Activated T-cell treated with anti-CD3 and anti-CD28 coated beads, Interleukin-2, amount 50 U/mL, for 1 hour (primary cell): ENCODE measurements around the gene GPATCH11.

Experiments
- DNase-seq: peaks from one replicate; pipeline ENCODE4 v3.0.0-alpha.2; 2020

The GPATCH11 gene

DNA sequence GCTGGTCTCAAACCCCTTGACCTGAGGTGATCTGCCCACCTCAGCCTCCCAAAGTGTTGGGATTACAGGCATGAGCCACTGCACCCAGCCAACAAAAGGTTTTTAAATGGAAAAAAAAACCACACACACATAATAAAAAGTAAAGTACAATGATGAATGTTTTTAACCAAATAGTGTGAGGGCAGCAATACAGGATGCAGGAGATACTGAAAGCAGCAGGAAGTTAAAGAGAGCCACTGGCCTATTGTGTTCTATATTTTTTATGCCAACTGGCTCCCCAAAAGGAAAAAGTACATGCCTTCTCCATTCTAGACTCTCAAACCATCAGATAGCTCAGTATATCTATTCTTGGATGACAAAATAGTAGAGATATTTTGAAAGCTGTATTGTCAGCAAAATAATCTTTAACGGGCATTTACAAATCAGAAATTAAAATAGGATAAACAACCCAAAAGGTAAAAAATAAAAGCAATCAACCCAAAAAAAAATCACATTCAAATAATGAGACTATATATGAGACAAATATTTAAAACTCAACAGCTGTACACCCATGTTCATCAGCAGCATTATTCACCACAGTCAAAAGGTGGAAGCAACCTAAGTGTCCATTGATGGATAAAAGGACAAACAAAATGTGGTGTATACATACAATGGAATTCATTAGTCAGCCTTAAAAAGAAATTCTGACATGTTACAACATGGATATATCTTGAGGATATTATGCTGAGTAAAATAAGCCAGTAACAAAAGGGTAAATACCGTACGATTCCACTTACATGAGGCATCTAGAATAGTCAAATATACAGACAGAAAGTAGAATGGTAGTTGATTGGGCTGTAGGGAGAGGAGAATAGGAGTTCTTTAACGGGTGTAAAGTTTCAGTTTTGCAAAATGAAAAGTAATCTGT is 26.2 kb downstream of the GPATCH11 start:
- no peak for DNase-seq

DNA sequence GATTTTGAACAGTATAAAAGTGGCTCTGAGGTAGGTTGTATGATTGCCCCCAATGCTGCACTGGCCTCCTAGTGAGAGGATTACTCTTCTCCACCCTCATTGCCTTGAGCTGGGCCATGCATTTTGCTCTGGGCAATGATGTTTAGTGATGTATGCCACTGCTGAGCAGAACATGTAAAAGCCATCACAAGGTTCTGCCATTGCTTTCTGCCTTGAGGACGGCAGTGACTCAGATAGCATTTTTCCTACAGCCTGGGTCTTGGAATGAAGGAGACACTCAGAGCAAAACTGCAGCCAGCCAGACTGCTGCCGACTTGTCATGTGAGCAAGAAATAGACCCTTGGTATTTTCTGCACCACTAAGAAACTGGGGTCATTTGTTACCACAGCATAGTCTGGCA is 27.6 kb downstream of the GPATCH11 start:
- DNase-seq = no peak

DNA sequence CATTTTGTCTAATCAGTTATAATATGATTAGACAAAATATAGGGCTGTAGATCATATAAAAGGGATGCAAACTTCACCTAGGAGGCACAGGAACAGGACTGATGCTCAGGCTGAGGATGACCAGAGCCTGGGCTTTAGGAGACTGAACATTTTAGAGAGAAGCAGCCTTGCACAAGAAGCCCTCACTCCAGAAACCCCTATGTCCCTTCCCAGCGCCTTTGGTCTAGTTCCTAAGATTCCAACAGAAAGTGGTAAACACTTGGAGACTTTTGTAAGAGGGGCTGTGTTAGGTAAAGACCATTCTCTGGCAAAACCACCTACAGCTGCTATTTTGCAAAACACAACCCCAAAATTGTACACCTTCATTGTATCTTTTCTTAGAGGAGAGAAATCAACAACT is 33.2 kb downstream of the GPATCH11 start:
- DNase-seq = no peak

DNA sequence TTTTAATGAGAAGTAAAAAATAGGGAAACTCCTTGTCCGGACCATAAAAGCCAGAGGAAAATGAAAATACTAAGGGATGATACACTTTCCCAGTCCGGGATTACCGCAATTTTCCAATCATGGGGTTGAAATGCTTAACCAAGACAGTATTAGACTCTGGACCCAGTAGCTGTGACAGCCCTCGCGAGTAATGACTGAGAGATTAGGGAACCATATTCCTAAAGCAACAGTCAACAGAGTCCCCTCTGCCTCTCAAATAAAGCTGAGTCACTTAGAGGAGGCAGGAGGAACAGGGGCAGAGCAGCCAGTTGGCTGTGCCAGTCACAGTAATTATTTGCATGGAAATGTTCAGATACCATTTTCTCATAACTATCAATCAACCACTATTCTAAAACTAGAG is 34.8 kb downstream of the GPATCH11 start:
- no peak for DNase-seq

DNA sequence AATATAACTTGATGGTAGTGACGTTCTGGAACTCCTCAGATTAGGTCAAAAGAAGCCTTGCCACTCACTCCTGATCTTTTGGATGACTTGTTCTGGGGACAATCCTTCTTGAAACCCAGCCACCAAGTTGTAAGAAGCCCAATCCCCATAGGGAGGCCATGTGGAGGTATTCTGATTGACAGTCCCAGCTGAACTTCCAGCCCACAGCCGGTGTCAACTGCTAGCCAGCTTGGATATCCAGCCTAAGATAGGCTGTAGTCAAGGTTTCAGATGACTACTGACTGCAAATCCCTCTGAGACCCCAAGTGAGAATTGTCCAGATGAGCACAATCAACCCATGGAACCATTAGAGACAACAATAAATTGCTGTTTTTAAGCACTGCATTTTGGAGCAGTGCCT is 41.1 kb downstream of the GPATCH11 start:
- DNase-seq = no peak

DNA sequence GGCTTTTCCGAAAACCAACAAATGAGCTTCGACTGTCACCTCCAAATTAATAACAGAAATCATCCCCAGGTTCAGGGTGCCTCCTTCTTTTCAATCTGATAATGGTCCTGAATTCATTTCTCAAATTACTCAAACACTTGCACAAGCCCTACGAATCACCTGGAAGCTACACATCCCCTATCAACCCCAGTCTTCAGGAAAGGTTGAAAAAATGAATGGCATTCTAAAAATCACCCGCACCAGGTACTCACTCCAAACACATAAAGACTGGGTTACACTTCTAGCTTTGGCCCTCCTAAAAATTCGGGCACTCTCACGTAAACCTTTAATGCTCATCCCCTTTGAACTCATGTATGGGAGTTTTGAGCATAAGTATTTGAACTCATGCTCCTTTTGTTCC is 48.6 kb downstream of the GPATCH11 start:
- DNase-seq = no peak

DNA sequence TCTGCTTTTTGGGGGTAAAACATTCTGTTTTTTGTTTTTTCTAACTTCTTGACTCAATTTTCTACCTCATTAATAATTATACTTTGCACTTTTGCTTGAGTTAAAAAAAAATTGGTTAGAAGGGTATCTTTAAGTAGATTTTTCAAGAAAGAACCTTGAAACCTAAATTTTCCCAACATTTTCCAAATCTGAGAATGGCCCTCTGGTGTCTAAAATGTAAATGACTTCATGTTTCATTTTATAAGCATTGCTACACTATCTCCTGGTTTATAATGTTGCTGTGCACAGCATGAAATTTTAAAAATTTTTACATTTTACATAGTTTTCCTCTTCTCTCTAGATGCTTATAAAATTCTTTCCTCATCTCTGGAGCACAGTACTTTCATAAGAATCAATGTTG is 58.2 kb downstream of the GPATCH11 start:
- no peak for DNase-seq

DNA sequence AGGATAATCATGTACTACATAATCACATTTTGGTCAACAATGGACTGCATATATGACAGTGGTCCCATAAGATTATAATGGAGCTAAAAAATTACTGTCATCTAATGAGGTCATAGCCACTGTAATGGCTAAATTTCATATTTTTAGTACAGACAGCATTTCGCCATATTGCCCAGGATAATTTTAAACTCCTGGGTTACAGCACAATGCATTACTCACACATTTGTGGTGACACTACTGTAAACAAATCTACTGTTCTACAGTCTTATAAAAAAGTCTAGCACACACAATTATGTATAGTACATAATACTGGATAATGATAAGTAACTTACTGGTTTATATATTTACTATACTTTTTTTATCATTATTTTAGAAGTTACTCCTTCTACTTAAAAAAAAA is 59.7 kb downstream of the GPATCH11 start:
- DNase-seq = no peak

DNA sequence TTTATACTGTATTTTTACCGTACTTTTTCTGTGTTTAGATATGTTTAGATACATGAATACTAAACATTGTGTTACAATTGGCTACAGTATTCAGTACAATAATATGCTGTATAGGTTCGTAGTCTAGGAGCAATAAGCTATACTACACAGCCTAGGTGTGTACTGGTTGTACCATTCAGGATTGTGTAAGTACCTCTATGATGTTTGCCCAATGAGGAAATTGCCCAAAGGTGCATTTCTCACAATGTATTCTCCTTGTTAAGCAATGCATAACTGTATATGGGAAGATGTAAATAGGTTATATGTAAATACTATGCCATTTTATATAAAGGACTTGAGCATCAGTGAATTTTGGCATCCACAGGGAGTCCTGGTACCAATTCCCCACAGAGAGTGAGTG is 61.7 kb downstream of the GPATCH11 start:
- no peak for DNase-seq

DNA sequence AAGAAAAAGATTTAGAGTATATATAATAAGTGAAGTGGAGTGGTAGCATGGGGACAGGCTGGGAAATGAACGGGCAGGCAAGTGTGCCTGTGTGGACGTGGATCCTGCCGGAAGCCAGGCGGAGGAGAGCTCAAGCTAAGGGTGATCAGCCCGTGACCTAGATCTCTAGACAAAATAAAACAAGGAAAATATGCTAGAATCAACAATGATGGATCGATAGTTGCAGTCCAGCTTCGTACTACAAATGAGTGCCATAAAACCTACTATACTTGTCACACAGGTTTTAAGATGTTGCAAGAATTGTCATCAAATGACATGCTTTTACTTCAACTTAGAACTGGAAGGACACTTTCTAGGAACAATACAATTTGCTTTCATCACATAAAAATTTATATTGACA is 64.0 kb downstream of the GPATCH11 start:
- DNase-seq = no peak
